ENCODE data around the gene MARK3. TPM values are rescaled to one million over a fixed set of nuclear protein-coding genes. Genes with fewer than 3 reads are reported as not detected.

The MARK3 gene
- total RNA-seq, 1 experiment from 2014 or later: 72.5 TPM

DNA sequence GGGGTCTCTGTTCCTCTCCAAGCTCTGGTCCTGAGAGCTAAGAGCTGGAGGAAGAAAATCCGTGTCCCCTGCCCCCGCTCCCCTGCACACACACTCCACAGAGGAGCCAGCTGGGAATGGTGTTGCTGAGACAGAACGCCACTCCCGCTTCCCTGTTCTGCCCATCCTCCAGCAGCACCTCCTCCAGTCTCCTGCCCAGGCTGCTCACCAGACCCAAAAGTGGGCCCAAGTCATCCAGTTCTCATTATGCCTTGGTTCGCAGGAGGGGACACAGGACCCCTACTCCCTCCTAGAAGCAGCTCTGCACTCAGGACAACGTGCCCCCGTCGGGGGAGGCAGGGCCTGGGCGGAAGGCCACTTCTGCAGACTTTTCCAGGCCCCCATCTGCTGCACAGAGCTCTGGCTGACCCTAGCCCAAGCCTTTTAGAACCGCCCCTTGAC lies 143.0 kb downstream of the MARK3 start (continued):
- TF ChIP-seq POLR2AphosphoS5 (IDR thresholded peaks at IDR 0.05; ENCODE audit: low read depth, low read length) (no peak), SIN3A (IDR thresholded peaks at IDR 0.05; ENCODE audit: low read depth) (no peak), CBX3 (IDR thresholded peaks at IDR 0.05; ENCODE audit: low read depth) (no peak), ELF1 (IDR thresholded peaks at IDR 0.05; ENCODE audit: borderline replicate concordance, low read depth) (no peak), RAD21 (IDR thresholded peaks at IDR 0.05; ENCODE audit: low read depth) (no peak), ZFX (IDR thresholded peaks at IDR 0.05) (no peak), TCF7L2 (IDR thresholded peaks at IDR 0.05; ENCODE audit: borderline replicate concordance, extremely low read depth, insufficient read depth, insufficient read length) (no peak), CEBPB (IDR thresholded peaks at IDR 0.05; ENCODE audit: low read depth) (no peak), EGR1 (IDR thresholded peaks at IDR 0.05; ENCODE audit: low read depth) (no peak), YY1 (IDR thresholded peaks at IDR 0.05; ENCODE audit: extremely low read depth, insufficient replicate concordance, low read depth, low read length) (no peak), EZH2 (IDR thresholded peaks at IDR 0.05) (no peak)
- TF ChIP-seq, protein P1, sequence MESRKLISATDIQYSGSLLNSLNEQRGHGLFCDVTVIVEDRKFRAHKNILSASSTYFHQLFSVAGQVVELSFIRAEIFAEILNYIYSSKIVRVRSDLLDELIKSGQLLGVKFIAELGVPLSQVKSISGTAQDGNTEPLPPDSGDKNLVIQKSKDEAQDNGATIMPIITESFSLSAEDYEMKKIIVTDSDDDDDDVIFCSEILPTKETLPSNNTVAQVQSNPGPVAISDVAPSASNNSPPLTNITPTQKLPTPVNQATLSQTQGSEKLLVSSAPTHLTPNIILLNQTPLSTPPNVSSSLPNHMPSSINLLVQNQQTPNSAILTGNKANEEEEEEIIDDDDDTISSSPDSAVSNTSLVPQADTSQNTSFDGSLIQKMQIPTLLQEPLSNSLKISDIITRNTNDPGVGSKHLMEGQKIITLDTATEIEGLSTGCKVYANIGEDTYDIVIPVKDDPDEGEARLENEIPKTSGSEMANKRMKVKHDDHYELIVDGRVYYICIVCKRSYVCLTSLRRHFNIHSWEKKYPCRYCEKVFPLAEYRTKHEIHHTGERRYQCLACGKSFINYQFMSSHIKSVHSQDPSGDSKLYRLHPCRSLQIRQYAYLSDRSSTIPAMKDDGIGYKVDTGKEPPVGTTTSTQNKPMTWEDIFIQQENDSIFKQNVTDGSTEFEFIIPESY (IDR thresholded peaks at IDR 0.05; ENCODE audit: extremely low read depth, insufficient replicate concordance, low read length): no peak
